Breast epithelium (tissue), 4 donors: ENCODE data around the gene DNAH17. TPM values are rescaled to one million over a fixed set of nuclear protein-coding genes. Genes with fewer than 3 reads are reported as not detected.

Source experiments
- DNase-seq, 2 donors: peaks; one replicate each; pipeline ENCODE4 v3.0.0-alpha.2; 2019; ENCODE audit warnings: low spot score in 2 of 2
- H3K27ac ChIP-seq, 2 donors: fragments of 200-600 bp; sonication (generic) in 1 of 2; one replicate each; pipeline ENCODE4 v1.5.1; 2016 to 2019; ENCODE audit warnings: mild to moderate bottlenecking in 1 of 2
- H3K27me3 ChIP-seq, 2 donors: fragments of 200-600 bp; sonication (generic) in 1 of 2; one replicate each; pipeline versions ENCODE4 v1.5.1 to v1.6.0; 2017 to 2019; ENCODE audit warnings: control low read depth in 1 of 2, mild to moderate bottlenecking in 1 of 2
- H3K36me3 ChIP-seq: fragments of 200-600 bp; one replicate; pipeline ENCODE4 v1.5.1; 2019
- H3K4me1 ChIP-seq, 2 donors: fragments of 200-600 bp; sonication (generic); one replicate each; pipeline ENCODE4 v1.5.1; 2016 to 2019; ENCODE audit warnings: control low read depth in 1 of 2
- H3K4me3 ChIP-seq, 3 donors: fragments of 200-600 bp; sonication (generic); 1 replicate in 2 of 3; 2 replicates in 1 of 3; pipeline ENCODE4 v1.5.1; 2016 to 2019; ENCODE audit warnings: mild to moderate bottlenecking in 3 of 3, moderate library complexity in 2 of 3
- H3K9me3 ChIP-seq, 2 donors: fragments of 200-600 bp; sonication (generic) in 1 of 2; one replicate each; pipeline ENCODE4 v1.5.1; 2016 to 2019; ENCODE audit warnings: control low read depth in 1 of 2
- CTCF ChIP-seq, 3 donors: fragments of 450-650 bp; IDR thresholded peaks; one replicate each; pipeline ENCODE4 v1.5.1; 2016 to 2017; ENCODE audit warnings: antibody characterized with exemption in 3 of 3, mild to moderate bottlenecking in 3 of 3, moderate library complexity in 3 of 3
- POLR2A ChIP-seq: fragments of 450-650 bp; IDR thresholded peaks from one replicate; pipeline ENCODE4 v1.6.1; 2016; ENCODE audit warnings: antibody characterized with exemption, mild to moderate bottlenecking, moderate library complexity
- POLR2AphosphoS5 ChIP-seq, 3 donors: sonication (generic); formaldehyde crosslinking; IDR thresholded peaks; one replicate each; pipeline ENCODE4 v1.6.1; 2017; ENCODE audit warnings: antibody characterized with exemption in 3 of 3
- intact Hi-C: fragments of 100-400 bp; cut with DNase I; formaldehyde crosslinking; loops from one replicate; pipeline ENCODE4 v1.15.1; 2023; ENCODE audit warnings: low total_unique reads
- total RNA-seq, 3 donors: library from RNA; depleted of rRNA; stranded (reverse); fragments of >200 nt; gene quantifications; one replicate each; pipeline ENCODE4 v1.1.0, GENCODE V29; 2016

DNAH17 gene
- total RNA-seq, 3 donors from 2014 or later, result 0.15 to 0.33 TPM; not detected in 1

GRCh38 chr17:78573955-78574354 is 3.2 kb downstream of the DNAH17 start:
- TF ChIP-seq POLR2A, result no peak
- no peak for TF ChIP-seq POLR2AphosphoS5 (IDR thresholded peaks at IDR 0.05)
- no peak for TF ChIP-seq CTCF (IDR thresholded peaks at IDR 0.05)

GRCh38 chr17:78572239-78573205 is 4.7 kb downstream of the DNAH17 start:
- Histone ChIP-seq H3K27ac (no peak overlapping the region), H3K27me3 (no peaks in the 10 kb centered on the region)

More at GRCh38 chr17:78573955-78574354, 3.2 kb downstream of the DNAH17 start:
- Histone ChIP-seq H3K4me3 (no peak overlapping the region), H3K27ac (no peak overlapping the region), H3K4me1 (no peaks in the 10 kb centered on the region), H3K9me3 (no peaks in the 10 kb centered on the region), H3K27me3 (no peaks in the 10 kb centered on the region), H3K36me3 (no peaks in the 10 kb centered on the region)
- no peak for DNase-seq
- intact Hi-C loops, result no loop called here

GRCh38 chr17:78571329-78571728 is 5.9 kb downstream of the DNAH17 start:
- H3K27ac ChIP-seq, result no peak overlapping the region
- DNase-seq, result no peak
- H3K27me3 ChIP-seq, result no peaks in the 10 kb centered on the region
- intact Hi-C loops, result no loop called here
- H3K4me1 ChIP-seq, result no peaks in the 10 kb centered on the region
- H3K36me3 ChIP-seq, result no peaks in the 10 kb centered on the region
- TF ChIP-seq CTCF (IDR thresholded peaks at IDR 0.05), result no peak
- no peak for TF ChIP-seq POLR2AphosphoS5 (IDR thresholded peaks at IDR 0.05)
- no peak for TF ChIP-seq POLR2A
- no peak overlapping the region for H3K4me3 ChIP-seq
- no peaks in the 10 kb centered on the region for H3K9me3 ChIP-seq

More at GRCh38 chr17:78572239-78573205, 4.7 kb downstream of the DNAH17 start:
- intact Hi-C loops, result no loop called here
- Histone ChIP-seq H3K36me3 (no peaks in the 10 kb centered on the region), H3K4me1 (no peaks in the 10 kb centered on the region), H3K9me3 (no peaks in the 10 kb centered on the region), H3K4me3 (no peak overlapping the region)
- TF ChIP-seq POLR2AphosphoS5 (IDR thresholded peaks at IDR 0.05), result no peak
- no peak for TF ChIP-seq CTCF (IDR thresholded peaks at IDR 0.05)
- TF ChIP-seq POLR2A, result no peak
- no peak for DNase-seq

- Histone ChIP-seq H3K27ac (no peak overlapping the region), H3K36me3 (no peaks in the 10 kb centered on the region), H3K4me1 (no peaks in the 10 kb centered on the region), H3K9me3 (no peaks in the 10 kb centered on the region), H3K4me3 (no peak overlapping the region), H3K27me3 (no peaks in the 10 kb centered on the region)
- intact Hi-C loops, result no loop called here
- TF ChIP-seq CTCF (IDR thresholded peaks at IDR 0.05), result no peak
- no peak for TF ChIP-seq POLR2A
- TF ChIP-seq POLR2AphosphoS5 (IDR thresholded peaks at IDR 0.05), result no peak
- DNase-seq, result no peak
These were observed 8.6 kb downstream of the DNAH17 start for GRCh38 chr17:78568494-78569115.

- Histone ChIP-seq H3K4me3 (no peak overlapping the region), H3K27me3 (no peaks in the 10 kb centered on the region), H3K27ac (no peak overlapping the region), H3K36me3 (no peaks in the 10 kb centered on the region), H3K9me3 (no peaks in the 10 kb centered on the region), H3K4me1 (no peaks in the 10 kb centered on the region)
- no peak for DNase-seq
- TF ChIP-seq CTCF (IDR thresholded peaks at IDR 0.05), result no peak
- TF ChIP-seq POLR2A, result no peak
- TF ChIP-seq POLR2AphosphoS5 (IDR thresholded peaks at IDR 0.05), result no peak
- intact Hi-C loops, result no loop called here
These were observed 9.2 kb downstream of the DNAH17 start for GRCh38 chr17:78567991-78568390.
